C4-2B (cell line): ENCODE measurements around the gene UBL4B.

Experiments used
- ZFX ChIP-seq: fragments of 450-650 bp; IDR thresholded peaks from 2 replicates; pipeline ENCODE4 v1.6.1; 2017
- TF ChIP-seq, protein P1 (sequence below): fragments of 450-650 bp; conservative IDR thresholded peaks from 2 replicates; pipeline ENCODE4 v1.5.1; 2017; ENCODE audit warnings: mild to moderate bottlenecking

DNA sequence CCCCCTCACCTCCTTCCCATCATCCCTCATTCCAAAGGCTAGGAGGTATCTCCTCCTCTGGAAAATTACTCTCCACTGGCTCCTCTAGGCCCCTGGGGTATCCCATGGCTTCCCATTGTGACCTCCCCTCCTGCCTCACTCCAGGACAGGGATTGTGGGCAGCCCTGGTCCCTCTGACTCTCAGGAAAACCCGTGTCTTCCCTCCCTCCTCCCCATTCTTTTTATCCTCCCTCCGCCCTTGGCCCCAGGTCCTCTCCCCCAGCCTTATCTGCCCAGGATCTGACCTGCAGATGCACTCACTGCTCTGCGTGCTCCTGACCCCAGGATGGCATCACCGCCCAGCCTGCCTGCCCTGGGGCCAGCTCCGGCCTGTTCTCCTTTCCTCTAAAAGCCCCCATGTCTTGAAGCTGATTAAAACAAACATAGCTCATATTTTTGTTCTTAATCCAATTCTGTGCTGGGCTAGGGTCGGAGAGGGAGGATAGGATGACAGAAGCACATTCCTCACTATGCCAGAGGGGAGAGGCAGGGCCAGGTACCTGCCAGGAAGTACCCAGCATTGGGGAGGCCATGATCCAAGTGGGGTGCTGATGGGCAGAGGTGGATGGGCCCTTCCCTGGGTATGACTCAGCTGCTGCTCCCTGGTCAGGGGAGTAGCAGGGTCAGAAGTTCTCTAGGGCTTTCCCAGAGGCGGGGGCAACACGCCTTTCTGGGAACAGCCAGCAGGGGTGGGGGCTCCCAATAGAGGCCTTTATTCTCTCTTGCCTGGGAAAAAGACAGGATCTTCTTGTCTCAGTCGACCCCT lies 13.8 kb upstream of the UBL4B start:
- TF ChIP-seq, protein P1, sequence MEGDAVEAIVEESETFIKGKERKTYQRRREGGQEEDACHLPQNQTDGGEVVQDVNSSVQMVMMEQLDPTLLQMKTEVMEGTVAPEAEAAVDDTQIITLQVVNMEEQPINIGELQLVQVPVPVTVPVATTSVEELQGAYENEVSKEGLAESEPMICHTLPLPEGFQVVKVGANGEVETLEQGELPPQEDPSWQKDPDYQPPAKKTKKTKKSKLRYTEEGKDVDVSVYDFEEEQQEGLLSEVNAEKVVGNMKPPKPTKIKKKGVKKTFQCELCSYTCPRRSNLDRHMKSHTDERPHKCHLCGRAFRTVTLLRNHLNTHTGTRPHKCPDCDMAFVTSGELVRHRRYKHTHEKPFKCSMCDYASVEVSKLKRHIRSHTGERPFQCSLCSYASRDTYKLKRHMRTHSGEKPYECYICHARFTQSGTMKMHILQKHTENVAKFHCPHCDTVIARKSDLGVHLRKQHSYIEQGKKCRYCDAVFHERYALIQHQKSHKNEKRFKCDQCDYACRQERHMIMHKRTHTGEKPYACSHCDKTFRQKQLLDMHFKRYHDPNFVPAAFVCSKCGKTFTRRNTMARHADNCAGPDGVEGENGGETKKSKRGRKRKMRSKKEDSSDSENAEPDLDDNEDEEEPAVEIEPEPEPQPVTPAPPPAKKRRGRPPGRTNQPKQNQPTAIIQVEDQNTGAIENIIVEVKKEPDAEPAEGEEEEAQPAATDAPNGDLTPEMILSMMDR, result no peak
- no peak for TF ChIP-seq ZFX
